ENCODE measurements around the gene GAB2.

The GAB2 gene

DNA sequence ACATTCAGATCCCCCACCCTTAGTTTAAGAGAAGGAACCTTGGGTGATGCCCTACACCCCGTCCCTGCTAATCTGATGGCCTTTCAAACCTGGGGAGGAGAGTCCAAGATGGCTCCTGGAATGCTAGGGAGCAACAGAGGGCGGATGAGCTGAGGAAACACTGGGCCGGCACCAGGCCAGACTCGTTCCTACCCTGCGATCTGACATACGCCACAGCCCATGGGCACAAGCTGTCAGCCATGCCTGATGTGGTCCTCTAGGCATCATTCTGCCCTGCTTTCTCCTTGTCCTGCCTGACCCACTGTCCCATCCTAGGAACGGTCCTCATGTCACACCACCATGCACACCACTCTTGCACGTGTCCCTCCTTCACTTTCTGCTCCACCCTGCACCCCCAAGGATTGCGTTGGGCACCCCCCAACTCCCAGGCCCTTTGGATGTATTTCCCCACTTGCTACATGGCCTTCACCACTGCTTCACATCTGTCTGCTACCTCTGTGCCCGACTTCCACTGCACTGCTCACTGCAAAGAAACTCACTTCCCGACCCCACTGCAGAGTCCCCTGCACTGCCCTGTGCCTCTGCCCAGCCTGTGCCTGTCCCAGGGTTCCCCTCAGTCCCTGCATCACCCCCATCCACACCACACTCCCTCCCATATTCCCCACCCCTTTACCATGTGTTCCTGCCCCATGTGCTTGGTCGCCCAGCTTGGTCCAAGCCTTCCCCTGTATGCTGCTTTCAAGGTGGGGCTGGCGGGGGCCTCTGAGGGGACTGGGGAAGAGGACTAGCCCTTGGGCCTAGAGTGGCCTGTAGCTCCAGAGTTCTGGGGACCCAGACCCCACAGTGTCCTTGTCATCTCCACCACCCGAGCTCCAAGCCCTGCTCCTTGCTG, 199.7 kb downstream of the GAB2 start:
- no peak for DNase-seq

DNA sequence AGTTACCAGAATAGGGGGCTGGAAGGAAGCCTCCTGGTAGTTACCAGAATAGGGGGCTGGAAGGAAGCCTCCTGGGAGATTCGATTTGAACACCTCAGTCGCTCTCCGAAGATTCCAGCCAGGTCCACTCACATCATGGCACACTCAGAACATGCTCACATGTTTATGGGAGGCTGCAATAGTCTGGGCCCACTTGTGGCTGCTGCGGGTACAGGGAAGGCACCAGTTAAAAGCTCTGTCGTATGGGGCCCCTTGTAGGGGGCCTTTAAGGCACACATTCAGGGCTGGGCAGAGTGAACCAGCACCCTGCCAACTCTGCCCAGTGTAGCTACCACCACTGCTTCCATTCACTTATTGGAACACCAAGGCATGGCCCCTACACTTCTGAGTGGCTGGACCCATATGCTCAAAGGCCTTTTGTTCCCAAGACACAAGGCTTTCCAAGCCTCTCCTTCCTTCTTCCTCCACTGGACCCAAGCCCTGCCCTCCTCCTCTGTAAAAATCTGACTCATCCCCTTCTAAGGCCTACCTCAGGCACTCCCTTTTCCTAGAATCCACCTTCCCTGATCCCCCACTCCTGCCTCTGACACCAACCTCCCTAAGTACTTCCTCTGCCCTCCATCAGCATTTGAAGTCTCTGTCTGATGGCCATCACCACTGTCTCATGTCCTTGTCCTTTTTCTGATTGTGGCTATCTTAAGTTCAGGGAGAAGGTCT, 200.9 kb downstream of the GAB2 start:
- DNase-seq = no peak

DNA sequence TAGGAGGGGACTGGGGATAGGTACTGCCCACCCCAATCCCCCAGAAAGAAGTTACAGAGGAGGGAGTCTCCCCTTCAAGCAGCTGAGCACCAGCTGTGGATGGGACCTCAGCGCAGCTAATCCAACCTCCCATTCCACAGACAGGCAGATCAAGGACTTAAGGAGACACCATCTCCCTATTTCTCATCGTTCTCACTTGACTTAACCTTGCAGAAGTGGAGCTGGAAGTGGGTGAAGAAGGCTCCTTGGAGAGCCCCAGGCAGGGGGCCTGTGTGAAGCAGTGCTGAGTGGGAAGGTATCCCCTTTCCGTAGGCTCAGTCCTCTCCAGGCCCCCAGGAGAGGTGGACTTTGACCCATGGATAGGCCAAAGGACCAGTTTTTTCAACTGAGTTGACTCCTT, 201.6 kb downstream of the GAB2 start:
- DNase-seq = no peak

DNA sequence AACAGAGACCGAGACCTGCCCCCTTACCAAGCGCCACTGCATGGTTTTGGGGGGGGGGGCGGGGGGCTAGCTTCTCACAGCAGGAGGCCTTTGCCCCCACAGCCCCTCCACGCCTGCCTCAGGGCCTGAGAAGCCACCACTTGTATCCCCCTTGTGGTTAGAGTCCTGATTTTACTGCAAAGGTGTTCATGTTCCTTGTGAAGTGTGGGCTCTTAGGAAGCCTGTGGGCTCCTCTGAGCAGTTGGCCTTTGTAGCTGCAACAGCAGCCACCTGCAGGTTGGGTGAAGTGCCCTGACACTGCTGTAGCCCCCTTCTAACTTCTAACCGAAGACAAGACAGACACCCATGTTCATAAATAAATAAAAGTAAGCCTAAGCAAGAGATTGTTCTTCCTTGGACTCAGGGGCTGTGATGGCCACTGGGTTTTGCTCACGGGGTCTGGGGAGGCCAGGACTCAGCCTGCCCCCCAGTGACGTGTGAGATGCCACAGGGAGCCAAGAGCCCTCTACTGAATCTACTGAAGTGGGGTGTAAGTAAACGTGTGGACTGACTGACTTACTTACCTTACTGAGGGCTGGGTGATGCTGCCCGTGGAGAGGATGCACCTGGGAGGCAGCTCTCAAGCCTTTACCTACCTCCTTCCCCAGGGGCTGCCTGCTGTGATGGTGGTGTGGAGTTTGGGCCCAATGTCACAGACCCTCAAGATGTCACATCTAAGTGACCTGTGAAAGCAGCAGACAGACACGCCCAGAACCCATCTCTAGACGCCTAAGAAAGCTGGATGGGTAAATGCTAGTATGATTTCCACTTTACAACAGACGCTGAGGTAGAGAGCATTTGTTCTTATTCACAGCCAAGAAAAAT, 203.1 kb downstream of the GAB2 start:
- DNase-seq = no peak

DNA sequence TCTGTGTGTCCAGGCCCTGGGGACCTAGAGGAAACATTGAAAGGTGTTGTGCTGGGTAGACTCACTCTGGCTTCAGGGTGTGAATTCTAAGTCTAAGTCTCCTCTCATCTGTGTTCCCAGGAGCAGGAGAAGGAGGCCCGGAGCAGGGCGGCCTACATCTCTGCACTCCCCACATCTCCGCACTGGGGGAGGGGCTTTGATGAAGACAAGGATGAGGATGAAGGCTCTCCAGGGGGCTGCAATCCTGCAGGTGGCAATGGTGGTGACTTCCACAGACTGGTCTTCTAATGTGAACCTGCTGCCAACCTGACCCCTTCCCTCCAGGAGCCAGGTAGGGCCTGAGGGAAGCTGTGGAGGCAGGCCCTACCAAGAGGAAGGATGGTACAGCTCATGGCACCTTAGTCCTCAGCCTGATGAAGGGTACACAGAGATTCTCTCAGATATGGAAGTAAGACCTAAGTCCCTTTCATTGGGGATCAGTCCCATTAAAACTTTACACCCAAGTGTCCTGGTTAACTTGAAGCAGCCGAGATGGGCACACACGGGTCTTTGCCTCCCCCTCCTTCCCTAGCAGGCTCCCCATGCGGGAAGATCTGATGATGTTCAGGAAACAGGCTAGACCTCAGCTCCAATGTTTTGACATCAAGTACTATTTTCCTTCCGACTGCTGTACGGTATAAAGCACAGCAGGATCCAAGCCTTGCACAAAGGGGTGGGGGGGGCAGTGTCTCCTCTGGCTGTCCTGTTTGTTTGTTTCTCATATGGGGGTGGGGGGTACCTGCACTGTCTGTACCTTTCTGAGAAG, 203.9 kb downstream of the GAB2 start:
- no peak for DNase-seq

DNA sequence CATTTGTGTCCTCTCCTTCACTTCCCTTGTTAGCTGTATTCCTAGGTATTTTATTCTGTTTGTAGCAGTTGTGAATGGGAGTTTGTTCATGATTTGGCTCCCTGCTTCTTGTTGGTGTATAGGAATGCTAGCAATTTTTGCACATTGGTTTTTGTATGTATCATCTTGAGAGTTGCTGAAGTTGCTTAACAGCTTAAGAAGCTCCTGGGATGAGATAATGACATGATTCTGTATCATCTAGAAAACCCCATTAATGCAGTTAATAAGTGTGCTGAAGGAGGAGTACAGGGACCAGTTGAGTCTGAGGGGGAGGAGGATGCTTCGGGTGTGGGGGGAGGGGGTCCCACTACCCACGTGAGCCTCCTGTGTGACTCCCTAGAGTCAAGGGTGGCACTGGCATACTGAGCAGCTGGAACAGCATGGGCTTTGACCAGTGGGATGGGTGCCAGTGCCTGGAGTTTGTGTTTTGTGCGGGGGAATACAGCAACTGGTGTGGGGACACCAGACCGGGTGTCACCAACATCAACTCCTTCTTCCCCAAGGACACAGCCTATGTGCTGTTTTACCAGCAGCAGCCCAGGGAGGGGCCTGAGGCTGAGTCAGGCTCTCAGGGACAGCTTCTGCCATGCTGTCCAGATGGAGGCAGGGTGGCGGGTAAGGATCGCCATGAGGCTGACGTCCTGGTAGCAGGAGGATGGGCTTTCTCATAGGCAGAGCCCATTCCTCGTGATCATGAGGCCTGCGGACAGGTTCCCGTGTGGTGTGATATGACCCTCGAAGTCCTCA, 204.8 kb downstream of the GAB2 start:
- no peak for DNase-seq

DNA sequence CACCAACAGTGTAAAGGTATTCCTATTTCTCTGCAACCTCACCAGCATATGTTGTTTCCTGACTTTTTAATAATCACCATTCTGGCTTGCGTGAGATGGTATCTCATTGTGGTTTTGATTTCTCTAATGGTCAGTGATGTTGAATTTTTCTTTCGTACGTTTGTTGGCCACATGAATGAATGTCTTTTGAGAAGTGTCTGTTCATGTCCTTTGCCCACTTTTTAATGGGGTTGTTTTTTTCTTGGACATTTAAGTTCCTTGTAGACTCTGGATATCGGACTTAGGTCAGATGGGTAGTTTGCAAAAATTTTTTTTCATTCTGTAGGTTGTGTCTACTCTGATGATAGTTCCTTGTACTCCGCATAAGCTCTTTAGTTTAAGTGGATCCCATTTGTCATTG, 206.1 kb downstream of the GAB2 start:
- no peak for DNase-seq

DNA sequence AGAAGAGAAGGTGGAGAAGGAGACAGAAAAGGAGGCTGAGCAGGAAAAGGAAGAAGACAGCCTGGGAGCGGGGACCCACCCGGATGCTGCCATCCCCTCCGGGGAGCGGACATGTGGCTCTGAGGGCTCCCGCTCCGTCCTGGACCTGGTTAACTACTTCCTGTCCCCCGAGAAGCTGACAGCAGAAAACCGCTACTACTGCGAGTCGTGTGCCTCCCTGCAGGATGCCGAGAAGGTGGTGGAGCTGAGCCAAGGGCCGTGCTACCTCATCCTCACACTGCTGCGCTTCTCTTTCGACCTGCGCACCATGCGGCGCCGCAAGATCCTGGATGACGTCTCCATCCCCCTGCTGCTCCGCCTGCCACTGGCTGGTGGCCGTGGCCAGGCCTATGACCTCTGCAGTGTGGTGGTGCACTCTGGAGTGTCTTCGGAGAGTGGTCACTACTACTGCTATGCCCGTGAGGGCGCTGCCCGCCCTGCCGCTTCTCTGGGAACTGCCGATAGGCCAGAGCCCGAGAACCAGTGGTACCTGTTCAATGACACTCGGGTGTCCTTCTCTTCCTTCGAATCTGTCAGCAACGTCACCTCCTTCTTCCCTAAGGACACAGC, 207.5 kb downstream of the GAB2 start:
- DNase-seq = no peak

DNA sequence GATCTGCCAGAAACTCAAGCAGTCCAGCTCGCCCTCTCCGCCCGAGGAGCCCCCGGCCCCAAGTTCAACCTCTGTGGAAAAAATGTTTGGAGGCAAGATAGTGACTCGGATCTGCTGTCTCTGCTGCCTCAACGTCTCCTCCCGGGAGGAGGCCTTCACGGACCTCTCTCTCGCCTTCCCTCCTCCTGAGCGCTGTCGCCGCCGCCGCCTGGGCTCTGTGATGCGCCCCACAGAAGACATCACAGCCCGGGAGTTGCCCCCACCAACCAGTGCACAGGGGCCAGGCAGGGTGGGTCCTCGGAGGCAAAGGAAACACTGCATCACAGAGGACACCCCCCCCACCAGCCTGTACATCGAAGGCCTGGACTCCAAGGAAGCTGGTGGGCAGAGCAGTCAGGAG, 208.1 kb downstream of the GAB2 start:
- no peak for DNase-seq

DNA sequence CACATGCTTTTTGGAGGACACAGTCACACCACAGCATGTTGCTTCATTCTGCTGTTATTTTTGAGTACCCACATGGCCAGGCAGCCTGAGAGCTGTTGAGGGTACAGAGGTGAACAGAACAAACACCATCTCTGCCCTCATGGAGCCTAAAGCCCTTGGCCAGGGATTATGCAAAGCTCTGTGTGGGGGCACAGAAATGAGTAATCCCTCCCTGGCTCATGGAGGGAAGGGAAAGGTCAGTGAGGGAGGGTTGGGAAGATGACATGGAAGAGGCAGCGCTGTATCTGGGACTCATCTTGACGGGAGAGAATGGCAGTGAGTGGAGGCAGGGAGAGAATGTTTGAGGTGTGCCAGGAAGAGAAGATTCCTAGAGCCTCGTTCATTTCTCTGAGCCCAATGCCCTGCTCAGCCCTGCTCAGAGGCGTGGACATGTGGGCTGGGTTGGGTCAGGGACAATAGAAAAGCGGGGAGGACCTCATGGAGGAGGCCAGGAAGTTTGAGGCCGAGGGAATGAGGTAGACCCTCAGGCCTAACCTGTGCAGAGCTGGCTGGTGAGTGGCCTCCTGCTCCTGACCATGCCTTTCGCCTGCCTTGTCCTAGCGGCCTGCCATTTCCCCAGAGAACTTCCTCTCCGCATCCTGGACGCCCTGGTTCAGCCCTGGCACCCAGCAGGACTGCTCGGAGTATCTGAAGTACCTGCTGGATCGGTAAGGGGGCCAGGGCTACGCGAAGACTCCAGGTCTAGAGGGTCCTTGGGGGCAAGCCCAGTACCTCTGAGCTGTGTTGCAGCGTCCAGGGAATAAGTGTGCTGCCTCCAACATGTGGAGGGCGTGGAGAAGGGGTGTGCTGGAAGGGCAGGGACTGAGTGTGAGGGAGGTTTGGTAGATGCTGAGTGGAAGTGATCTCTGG, 209.1 kb downstream of the GAB2 start:
- DNase-seq = no peak

DNA sequence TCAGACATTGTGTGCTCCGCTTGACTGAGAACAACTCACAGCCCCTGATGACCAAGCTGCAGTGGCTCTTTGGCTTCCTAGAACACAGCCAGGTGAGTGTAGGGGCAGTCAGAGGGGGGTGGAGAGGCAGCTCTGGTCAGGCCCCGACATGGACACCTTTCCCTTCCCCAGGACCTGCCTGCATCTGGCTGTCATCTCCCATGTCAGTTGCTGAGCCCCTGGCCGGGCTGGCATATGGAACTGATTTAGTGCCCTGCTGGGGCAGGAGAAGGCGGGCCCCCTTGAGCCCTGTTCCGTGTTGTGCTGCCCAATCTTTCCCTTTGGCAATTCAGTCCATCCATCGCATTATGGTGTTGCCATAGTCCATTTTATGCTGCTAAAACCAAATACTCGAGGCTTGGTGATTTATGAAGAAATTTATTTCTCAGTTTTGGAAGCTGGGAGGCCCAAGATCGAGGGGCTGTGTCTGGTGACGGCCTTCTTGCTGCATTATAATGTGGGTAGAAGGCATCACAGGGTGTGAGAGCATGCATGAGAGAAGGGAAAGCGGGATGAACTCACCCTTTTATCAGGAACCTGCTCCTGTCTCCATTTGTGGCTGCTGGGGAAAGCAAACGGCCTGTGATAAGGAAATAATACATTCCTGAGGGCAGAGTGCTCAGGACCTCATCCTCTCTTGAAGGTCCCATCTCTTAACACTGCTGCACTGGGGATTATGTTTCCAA, 209.9 kb downstream of the GAB2 start:
- DNase-seq = no peak

DNA sequence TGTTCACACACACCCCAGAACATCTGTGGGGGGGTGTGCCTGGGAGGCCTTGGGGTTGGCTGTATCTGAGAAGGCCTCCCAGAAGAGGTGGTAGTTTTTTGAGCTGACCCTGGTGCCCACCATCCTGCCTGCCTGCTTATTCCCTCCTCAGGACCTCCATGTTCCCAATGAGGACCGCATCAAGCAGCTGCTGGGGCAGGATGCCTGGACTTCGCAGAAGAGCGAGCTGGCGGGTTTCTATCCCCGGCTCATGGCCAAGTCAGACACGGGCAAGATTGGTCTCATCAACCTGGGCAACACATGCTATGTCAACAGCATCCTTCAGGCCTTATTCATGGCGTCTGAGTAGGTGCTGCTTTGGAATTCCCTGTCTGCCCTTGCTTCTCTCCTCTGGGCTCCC, 211.9 kb downstream of the GAB2 start:
- no peak for DNase-seq

DNA sequence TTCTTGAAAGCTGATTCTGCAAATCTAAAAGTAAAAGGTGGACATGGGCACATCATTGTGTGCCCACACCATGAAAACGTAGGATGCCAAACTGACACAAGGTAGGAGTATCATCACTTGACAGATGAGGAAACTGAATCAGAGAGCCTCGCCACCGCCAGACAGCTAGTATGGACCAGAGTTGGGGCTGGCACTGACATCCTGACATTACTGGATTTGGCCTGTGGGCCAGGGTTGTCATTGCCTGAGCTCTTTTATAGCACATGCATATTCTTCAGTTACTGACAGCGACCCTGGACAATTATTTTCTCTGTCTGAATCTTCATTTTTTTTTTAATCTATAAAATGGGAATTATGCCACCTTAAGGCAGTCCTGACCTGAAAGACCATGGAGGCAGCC, 212.4 kb downstream of the GAB2 start:
- DNase-seq = no peak

DNA sequence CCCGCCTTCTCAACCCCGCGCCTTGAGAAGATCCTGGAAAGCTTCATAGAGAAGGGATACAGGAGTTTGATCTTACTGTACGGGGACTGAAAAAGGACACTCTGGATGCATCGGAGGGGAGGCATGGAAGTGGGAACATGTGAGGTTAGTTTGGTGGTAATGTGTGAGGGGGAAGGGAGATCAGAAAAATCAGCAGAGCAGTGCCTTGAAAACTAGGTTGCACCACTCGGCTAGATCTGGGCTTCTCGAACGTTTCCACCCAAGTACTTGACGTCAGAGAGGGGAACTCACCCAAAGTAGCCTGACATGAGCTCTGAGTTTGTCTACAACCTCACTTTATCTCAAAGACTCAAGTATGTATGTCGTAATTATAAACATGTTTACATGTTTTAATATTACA, 214.4 kb downstream of the GAB2 start:
- no peak for DNase-seq

DNA sequence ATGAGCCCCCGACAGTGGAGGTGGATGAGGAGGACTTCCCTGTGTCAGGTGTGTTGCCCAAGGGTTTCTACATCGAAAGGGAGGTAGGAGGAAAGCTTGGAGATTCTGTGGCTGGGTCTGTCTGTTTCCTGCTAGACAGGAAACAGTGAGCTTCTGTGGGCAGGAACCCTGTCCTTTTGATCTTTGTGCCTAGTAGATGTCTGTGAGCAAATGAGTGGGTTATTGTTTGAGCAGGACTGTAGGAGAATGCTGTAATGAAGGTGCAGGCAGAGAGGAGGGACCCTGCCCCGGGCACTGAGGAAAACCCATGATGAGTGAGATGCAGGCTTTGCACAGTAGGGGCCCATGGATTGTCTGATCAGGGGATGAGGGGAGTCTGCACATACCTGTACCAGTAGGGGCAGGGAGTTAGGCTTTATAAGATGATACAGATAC, 214.9 kb downstream of the GAB2 start:
- no peak for DNase-seq

DNA sequence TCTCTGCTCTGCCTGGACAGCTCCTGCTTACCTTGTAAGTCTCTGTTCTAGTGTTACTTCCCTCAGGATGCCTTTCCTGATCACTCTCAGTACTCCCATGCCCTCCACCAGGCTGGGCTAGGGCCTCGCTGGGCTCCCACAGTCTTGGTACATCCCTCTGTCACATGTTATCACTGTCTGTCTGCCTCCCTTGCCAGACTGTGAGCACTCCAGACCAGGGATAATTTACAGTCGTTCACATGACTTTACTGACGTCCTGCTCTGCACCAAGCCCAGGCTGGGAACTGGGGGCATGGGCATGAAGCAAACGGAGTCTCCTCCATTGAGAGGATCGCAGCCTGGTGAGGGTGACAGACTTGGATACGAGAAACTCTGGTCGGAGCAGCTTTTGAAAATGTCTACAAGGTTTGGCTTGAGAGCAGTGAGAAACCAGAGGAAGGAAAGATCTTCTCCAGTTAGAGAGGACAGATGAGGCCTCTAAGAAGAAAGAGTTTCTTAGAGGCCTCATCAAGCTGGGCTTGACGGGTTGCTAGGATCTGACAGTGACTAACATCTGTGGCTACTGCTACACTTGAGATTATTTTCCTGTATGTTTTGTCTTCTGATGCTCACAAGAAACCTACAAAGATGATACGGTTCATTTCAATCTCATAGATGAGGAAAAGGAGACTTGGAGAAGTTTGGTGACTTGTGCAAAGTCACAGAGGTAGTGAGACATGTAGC, 216.4 kb downstream of the GAB2 start:
- DNase-seq = no peak

DNA sequence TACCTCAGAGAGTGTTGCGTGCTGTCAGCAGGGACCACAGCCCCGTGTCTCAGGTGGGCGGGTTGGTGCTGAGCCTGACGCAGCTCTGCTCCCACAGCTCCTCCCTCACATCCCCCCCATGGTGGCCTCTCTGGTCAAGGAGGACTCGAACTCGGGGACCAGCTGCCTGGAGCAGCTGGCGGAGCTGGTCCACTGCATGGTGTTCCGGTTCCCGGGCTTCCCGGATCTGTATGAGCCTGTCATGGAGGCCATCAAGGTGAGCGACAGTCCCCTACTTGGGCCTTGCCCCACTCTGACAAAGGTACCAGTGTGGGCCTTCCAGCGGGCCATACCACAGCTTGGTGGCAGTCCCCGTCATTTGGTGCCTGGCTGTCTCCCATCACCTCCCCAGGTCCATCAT, 217.1 kb downstream of the GAB2 start:
- no peak for DNase-seq

DNA sequence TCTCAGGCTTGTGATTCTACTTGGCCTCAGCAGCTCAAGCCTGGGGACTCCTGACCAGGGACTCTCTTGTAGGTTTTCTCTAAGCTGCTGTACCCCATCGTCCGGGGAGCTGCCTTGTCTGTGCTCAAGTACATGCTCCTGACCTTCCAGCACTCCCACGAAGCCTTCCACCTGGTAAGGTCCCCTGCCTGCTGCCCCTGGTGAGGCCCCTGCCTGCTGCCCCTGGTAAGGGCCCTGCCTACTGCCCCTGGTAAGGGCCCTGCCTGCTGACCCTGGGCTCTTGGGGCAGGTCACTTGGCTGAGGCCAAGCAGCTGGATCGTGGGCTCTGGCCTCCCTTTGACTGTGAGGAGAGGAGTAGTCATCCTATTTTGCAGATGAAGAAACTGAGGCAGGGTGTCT, 217.6 kb downstream of the GAB2 start:
- no peak for DNase-seq

DNA sequence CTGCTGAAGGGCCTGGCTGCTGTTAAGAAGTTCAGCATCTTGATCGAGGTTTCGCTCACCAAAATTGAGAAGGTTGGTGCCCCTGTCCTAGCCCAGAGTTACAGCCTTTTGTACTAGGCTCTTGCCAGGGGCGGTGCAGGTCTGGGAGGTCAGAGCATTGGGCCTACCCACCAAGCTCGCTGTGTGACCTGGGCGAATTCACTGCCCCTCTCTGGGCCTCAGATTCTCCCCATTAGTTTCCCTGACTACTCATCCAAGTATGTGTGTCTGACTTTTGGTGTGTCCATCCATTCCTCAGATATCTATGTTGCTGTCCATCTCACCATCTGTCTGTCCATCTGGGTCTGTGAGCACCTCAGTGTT, 218.0 kb downstream of the GAB2 start:
- DNase-seq = no peak
